Measurements from ENCODE around the gene KLHL3.

KLHL3 gene

GRCh38 chr5:137703565-137703964, 32.3 kb downstream of the KLHL3 start:
- DNase-seq (ENCODE audit: low read depth), result no peak
- TF ChIP-seq CTCF (conservative IDR thresholded peaks at IDR 0.05; ENCODE audit: control insufficient read depth, insufficient read depth, low read depth, low read length), result no peak
- no peak overlapping the region for H3K4me3 ChIP-seq (ENCODE audit: control insufficient read depth, low read depth, low read length)

- no peak overlapping the region for H3K4me3 ChIP-seq (ENCODE audit: control insufficient read depth, low read depth, low read length)
- TF ChIP-seq CTCF (conservative IDR thresholded peaks at IDR 0.05; ENCODE audit: control insufficient read depth, insufficient read depth, low read depth, low read length), result no peak
- DNase-seq (ENCODE audit: low read depth), result peak; percentile 14
Observed at GRCh38 chr5:137700282-137700680, 35.6 kb downstream of the KLHL3 start.

- H3K4me3 ChIP-seq (ENCODE audit: control insufficient read depth, low read depth, low read length), result no peak overlapping the region
- TF ChIP-seq CTCF (conservative IDR thresholded peaks at IDR 0.05; ENCODE audit: control insufficient read depth, insufficient read depth, low read depth, low read length), result no peak
- DNase-seq (ENCODE audit: low read depth), result peak; percentile 9
Observed at GRCh38 chr5:137699336-137700281, 36.3 kb downstream of the KLHL3 start.

- peak; percentile 38 for DNase-seq (ENCODE audit: low read depth)
- H3K4me3 ChIP-seq (ENCODE audit: control insufficient read depth, low read depth, low read length), result no peak overlapping the region
- no peak for TF ChIP-seq CTCF (conservative IDR thresholded peaks at IDR 0.05; ENCODE audit: control insufficient read depth, insufficient read depth, low read depth, low read length)
Observed at GRCh38 chr5:137696481-137696880, 39.4 kb downstream of the KLHL3 start.

- TF ChIP-seq CTCF (conservative IDR thresholded peaks at IDR 0.05; ENCODE audit: control insufficient read depth, insufficient read depth, low read depth, low read length), result no peak
- H3K4me3 ChIP-seq (ENCODE audit: control insufficient read depth, low read depth, low read length), result no peak overlapping the region
- DNase-seq (ENCODE audit: low read depth), result no peak
Observed at GRCh38 chr5:137695651-137696428, 40.0 kb downstream of the KLHL3 start.

GRCh38 chr5:137693951-137694721, 41.8 kb downstream of the KLHL3 start:
- no peak for TF ChIP-seq CTCF (conservative IDR thresholded peaks at IDR 0.05; ENCODE audit: control insufficient read depth, insufficient read depth, low read depth, low read length)
- no peak for DNase-seq (ENCODE audit: low read depth)
- H3K4me3 ChIP-seq (ENCODE audit: control insufficient read depth, low read depth, low read length), result no peak overlapping the region

Measured in fibroblast of mammary gland (primary cell).